ENCODE data around the gene SOX10. TPM values are rescaled to one million over a fixed set of nuclear protein-coding genes. Genes with fewer than 3 reads are reported as not detected.
"Not testable (repeated sequence)": the region's sequence is repeated elsewhere in the genome, so short reads cannot be mapped to it uniquely, and the experiment has no call there.

The SOX10 gene
- total and polyA plus RNA-seq, 7 donors: 0.10 to 0.36 (median 0.18) TPM; not detected in 2

- H3K4me1 ChIP-seq: peaks cover 14% of the 10 kb centered on the region
- no peak overlapping the region for H3K4me3 ChIP-seq
- intact Hi-C loops (cut with DNase I): no loop called here
- DNase-seq (no peak), ATAC-seq (no peak)
- H3K27me3 ChIP-seq (ENCODE audit: insufficient read depth in 3 of 3, low read length in 2 of 3): no peaks in the 10 kb centered on the region
- H3K9me3 ChIP-seq: no peaks in the 10 kb centered on the region
- TF ChIP-seq, protein P1, sequence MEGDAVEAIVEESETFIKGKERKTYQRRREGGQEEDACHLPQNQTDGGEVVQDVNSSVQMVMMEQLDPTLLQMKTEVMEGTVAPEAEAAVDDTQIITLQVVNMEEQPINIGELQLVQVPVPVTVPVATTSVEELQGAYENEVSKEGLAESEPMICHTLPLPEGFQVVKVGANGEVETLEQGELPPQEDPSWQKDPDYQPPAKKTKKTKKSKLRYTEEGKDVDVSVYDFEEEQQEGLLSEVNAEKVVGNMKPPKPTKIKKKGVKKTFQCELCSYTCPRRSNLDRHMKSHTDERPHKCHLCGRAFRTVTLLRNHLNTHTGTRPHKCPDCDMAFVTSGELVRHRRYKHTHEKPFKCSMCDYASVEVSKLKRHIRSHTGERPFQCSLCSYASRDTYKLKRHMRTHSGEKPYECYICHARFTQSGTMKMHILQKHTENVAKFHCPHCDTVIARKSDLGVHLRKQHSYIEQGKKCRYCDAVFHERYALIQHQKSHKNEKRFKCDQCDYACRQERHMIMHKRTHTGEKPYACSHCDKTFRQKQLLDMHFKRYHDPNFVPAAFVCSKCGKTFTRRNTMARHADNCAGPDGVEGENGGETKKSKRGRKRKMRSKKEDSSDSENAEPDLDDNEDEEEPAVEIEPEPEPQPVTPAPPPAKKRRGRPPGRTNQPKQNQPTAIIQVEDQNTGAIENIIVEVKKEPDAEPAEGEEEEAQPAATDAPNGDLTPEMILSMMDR (IDR thresholded peaks at IDR 0.05): no peak
- H3K36me3 ChIP-seq (ENCODE audit: insufficient read depth in 1 of 2, low read depth in 1 of 2): peaks cover 8 to 73% of the 10 kb centered on the region in 2 donors
- H3K27ac ChIP-seq: no peak overlapping the region
- 95 to 97% (median 97%) methylated on average over 18 of the region's 18 CpGs for WGBS, 3 donors
Measured at GRCh38 chr22:37959231-37959825, 25.0 kb downstream of the SOX10 start.

- H3K27me3 ChIP-seq (ENCODE audit: insufficient read depth in 3 of 3, low read length in 2 of 3): no peaks in the 10 kb centered on the region
- no peaks in the 10 kb centered on the region for H3K9me3 ChIP-seq
- intact Hi-C loops (cut with DNase I): no loop called here
- ATAC-seq (peak; percentile 13 to 72 (median 26)), DNase-seq (no peak)
- H3K27ac ChIP-seq: peak overlapping the region; percentile 71
- WGBS, 3 donors: 28 to 78% (median 41%) methylated on average over 4 of the region's 4 CpGs
- H3K4me3 ChIP-seq: no peak overlapping the region
- TF ChIP-seq, protein P1 (IDR thresholded peaks at IDR 0.05): no peak
- peaks cover 8 to 58% of the 10 kb centered on the region in 2 donors for H3K36me3 ChIP-seq (ENCODE audit: insufficient read depth in 1 of 2, low read depth in 1 of 2)
- peaks cover 22% of the 10 kb centered on the region for H3K4me1 ChIP-seq
Measured at GRCh38 chr22:37957232-37957631, 27.1 kb downstream of the SOX10 start.

DNA sequence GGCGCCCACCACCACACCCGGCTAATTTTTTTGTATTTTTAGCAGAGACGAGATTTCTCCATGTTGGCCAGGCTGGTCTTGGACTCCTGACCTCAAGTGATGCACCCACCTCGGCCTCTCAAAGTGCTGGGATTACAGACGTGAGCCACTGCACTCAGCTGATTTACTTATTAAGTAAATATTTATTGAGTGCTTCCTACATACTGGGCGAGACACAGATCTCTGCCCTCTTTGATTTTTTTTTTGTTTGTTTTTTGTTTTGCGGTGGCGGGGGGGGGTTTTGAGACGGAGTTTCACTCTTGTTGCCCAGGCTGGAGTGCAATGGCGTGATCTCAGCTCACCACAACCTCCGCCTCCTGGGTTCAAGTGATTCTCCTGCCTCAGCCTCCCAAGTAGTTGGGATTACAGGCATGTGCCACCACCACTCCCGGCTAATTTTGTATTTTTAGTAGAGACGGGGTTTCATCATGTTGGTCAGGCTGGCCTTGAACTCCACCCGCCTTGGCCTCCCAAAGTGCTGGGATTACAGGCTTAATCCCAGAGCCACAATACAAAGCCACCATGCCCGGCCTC lies 28.4 kb downstream of the SOX10 start:
- intact Hi-C loops (cut with DNase I); H3K4me3 ChIP-seq; H3K27me3 ChIP-seq (ENCODE audit: insufficient read depth in 3 of 3, low read length in 2 of 3); H3K27ac ChIP-seq; ATAC-seq; H3K9me3 ChIP-seq; DNase-seq: not testable (repeated sequence)
- WGBS, 3 donors: 88 to 89% (median 88%) methylated on average over 15 of the region's 15 CpGs
- Histone ChIP-seq H3K4me1 (peaks cover 22% of the 10 kb centered on the region), H3K36me3 (ENCODE audit: insufficient read depth in 1 of 2, low read depth in 1 of 2) (peaks cover 8 to 45% of the 10 kb centered on the region in 2 donors)

DNA sequence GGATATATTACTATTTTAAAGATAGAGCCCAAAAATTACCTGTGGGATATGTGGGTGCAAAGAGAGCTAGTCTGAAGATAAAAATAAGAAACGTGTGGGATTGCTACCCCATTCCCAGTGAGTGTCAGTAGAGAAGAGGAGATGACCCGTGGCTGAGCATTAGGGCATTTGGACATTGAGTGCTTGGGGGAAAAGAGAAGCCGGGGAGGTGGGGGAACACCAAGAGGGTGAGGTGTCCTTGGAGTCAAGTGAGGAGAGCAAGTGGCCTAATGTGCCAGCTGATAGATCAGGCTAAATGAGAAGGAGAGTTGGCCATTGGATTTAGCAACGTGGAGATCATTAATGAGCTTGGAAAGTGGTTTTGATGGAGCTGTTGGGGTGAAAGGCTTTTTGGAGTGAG lies 29.7 kb downstream of the SOX10 start:
- 53 to 64% (median 54%) methylated on average over 4 of the region's 4 CpGs for WGBS, 3 donors
- intact Hi-C loops (cut with DNase I): no loop called here

More for the DNA sequence above, 29.7 kb downstream of the SOX10 start:
- Histone ChIP-seq H3K9me3 (no peaks in the 10 kb centered on the region), H3K27me3 (ENCODE audit: insufficient read depth in 3 of 3, low read length in 2 of 3) (no peaks in the 10 kb centered on the region), H3K4me3 (peak overlapping the region; percentile 99), H3K27ac (no peak overlapping the region), H3K4me1 (peaks cover 22% of the 10 kb centered on the region), H3K36me3 (ENCODE audit: insufficient read depth in 1 of 2, low read depth in 1 of 2) (peaks cover 8 to 33% of the 10 kb centered on the region in 2 donors)
- ATAC-seq (no peak), DNase-seq (no peak)
- TF ChIP-seq, protein P1 (IDR thresholded peaks at IDR 0.05): no peak
